ENCODE measurements around the gene PPP1R8. TPM values are rescaled to one million over a fixed set of nuclear protein-coding genes. Genes with fewer than 3 reads are reported as not detected.
A peak's percentile ranks its signal among the peaks of the same experiment; 100 is the strongest.

PPP1R8 gene
- total and polyA plus RNA-seq, 10 of the 15 experiments (the other 5 are each of a cell fraction or from before 2014, with no cell fraction given): 10.2 to 77.0 (median 53.0) TPM

DNA sequence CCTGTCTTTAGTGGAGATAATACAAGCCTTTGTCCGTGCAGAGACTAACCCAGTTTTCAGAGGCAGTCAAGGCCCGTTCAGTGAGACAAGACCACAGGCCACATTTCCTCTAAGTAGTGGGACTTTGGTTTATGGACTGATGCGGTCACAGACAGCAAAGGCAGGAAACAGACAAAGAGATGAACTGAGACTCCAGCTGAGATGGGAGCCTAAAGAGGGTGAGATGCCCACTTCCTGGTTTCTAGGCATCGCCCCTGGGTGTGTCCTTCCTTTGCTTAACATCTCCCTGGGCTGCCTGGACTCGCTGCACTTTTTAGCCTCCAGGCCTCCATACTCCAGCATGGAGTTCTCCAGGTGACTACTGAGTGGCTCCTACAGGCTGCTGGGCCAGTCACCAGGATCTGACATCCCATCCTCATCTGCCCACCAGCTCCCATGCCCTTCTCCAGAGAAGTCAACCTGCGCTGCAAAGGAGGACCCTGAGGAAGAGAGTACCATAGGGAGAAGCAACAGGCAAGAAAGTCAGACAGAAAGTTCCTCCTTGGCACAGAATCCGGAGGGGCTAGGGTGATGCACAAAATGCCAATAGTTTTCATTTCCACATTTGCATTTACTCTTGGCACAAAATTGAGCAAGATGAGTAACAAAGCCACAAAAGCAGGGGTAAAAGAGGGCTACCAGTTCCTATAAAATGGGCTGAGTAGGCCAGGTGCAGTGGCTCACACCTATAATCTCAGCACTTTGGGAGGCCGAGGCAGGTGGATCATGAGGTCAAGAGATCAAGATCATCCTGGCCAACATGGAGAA is 56.8 kb downstream of the PPP1R8 start (continued):
- no peak for TF ChIP-seq FOXM1 (IDR thresholded peaks at IDR 0.05; ENCODE audit: low read depth, low read length)
- TF ChIP-seq NFIC (IDR thresholded peaks at IDR 0.05; ENCODE audit: low read depth, low read length): 0 out of 2 replicates have a peak, but pooled peaks have one; percentile 32
- TF ChIP-seq, protein P1, sequence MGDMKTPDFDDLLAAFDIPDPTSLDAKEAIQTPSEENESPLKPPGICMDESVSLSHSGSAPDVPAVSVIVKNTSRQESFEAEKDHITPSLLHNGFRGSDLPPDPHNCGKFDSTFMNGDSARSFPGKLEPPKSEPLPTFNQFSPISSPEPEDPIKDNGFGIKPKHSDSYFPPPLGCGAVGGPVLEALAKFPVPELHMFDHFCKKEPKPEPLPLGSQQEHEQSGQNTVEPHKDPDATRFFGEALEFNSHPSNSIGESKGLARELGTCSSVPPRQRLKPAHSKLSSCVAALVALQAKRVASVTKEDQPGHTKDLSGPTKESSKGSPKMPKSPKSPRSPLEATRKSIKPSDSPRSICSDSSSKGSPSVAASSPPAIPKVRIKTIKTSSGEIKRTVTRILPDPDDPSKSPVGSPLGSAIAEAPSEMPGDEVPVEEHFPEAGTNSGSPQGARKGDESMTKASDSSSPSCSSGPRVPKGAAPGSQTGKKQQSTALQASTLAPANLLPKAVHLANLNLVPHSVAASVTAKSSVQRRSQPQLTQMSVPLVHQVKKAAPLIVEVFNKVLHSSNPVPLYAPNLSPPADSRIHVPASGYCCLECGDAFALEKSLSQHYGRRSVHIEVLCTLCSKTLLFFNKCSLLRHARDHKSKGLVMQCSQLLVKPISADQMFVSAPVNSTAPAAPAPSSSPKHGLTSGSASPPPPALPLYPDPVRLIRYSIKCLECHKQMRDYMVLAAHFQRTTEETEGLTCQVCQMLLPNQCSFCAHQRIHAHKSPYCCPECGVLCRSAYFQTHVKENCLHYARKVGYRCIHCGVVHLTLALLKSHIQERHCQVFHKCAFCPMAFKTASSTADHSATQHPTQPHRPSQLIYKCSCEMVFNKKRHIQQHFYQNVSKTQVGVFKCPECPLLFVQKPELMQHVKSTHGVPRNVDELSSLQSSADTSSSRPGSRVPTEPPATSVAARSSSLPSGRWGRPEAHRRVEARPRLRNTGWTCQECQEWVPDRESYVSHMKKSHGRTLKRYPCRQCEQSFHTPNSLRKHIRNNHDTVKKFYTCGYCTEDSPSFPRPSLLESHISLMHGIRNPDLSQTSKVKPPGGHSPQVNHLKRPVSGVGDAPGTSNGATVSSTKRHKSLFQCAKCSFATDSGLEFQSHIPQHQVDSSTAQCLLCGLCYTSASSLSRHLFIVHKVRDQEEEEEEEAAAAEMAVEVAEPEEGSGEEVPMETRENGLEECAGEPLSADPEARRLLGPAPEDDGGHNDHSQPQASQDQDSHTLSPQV (IDR thresholded peaks at IDR 0.05): peak; percentile 7; the same call in 1 of the 2 replicates
- peak; percentile 87 for TF ChIP-seq IKZF1 (conservative IDR thresholded peaks at IDR 0.05)
- peak; percentile 86 for TF ChIP-seq ZNF687 (IDR thresholded peaks at IDR 0.05)
- TF ChIP-seq POLR2A (IDR thresholded peaks at IDR 0.05; ENCODE audit: low read depth, low read length): peak; percentile 58; the same call in 1 of the 2 replicates
- TF ChIP-seq, protein P2, sequence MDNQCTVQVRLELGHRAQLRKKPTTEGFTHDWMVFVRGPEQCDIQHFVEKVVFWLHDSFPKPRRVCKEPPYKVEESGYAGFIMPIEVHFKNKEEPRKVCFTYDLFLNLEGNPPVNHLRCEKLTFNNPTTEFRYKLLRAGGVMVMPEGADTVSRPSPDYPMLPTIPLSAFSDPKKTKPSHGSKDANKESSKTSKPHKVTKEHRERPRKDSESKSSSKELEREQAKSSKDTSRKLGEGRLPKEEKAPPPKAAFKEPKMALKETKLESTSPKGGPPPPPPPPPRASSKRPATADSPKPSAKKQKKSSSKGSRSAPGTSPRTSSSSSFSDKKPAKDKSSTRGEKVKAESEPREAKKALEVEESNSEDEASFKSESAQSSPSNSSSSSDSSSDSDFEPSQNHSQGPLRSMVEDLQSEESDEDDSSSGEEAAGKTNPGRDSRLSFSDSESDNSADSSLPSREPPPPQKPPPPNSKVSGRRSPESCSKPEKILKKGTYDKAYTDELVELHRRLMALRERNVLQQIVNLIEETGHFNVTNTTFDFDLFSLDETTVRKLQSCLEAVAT (IDR thresholded peaks at IDR 0.05): peak; percentile 46; the same call in 1 of the 2 replicates
- no peak for TF ChIP-seq PRDM15 (CRISPR knock-in tag; IDR thresholded peaks at IDR 0.05)
- 0 out of 2 replicates have a peak, but pooled peaks have one; percentile 72 for TF ChIP-seq CHD1 (IDR thresholded peaks at IDR 0.05; ENCODE audit: low read depth, low read length)
- TF ChIP-seq, protein P3, sequence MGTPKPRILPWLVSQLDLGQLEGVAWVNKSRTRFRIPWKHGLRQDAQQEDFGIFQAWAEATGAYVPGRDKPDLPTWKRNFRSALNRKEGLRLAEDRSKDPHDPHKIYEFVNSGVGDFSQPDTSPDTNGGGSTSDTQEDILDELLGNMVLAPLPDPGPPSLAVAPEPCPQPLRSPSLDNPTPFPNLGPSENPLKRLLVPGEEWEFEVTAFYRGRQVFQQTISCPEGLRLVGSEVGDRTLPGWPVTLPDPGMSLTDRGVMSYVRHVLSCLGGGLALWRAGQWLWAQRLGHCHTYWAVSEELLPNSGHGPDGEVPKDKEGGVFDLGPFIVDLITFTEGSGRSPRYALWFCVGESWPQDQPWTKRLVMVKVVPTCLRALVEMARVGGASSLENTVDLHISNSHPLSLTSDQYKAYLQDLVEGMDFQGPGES (IDR thresholded peaks at IDR 0.05): no peak
- no peak for TF ChIP-seq RFX5 (IDR thresholded peaks at IDR 0.05; ENCODE audit: low read depth, low read length)
- 0 out of 2 replicates have a peak, but pooled peaks have one; percentile 28 for TF ChIP-seq RCOR1 (conservative IDR thresholded peaks at IDR 0.05; ENCODE audit: low read depth, low read length)
- no peak for TF ChIP-seq JUND (IDR thresholded peaks at IDR 0.05; ENCODE audit: low read depth, low read length)
- TF ChIP-seq NR2C1 (IDR thresholded peaks at IDR 0.05): no peak
